GM12891 (cell line): Measurements from ENCODE around the gene CAMKMT.

ENCODE experiments used
- PAX5 ChIP-seq: IDR thresholded peaks from 2 replicates; pipeline ENCODE4 v1.6.1; 2011; ENCODE audit warnings: low read length, moderate library complexity, mild to moderate bottlenecking; ENCODE audit not compliant: insufficient read depth, severe bottlenecking
- POLR2A ChIP-seq: IDR thresholded peaks from 2 replicates; pipeline ENCODE4 v1.6.1; 2011; ENCODE audit warnings: low read depth, low read length, control low read depth
- POLR2AphosphoS5 ChIP-seq: IDR thresholded peaks from 2 replicates; pipeline ENCODE4 v1.6.1; 2011; ENCODE audit warnings: low read depth, low read length, control low read depth
- TAF1 ChIP-seq: IDR thresholded peaks from 2 replicates; pipeline ENCODE4 v1.6.1; 2011; ENCODE audit warnings: low read depth, low read length, control low read depth

DNA sequence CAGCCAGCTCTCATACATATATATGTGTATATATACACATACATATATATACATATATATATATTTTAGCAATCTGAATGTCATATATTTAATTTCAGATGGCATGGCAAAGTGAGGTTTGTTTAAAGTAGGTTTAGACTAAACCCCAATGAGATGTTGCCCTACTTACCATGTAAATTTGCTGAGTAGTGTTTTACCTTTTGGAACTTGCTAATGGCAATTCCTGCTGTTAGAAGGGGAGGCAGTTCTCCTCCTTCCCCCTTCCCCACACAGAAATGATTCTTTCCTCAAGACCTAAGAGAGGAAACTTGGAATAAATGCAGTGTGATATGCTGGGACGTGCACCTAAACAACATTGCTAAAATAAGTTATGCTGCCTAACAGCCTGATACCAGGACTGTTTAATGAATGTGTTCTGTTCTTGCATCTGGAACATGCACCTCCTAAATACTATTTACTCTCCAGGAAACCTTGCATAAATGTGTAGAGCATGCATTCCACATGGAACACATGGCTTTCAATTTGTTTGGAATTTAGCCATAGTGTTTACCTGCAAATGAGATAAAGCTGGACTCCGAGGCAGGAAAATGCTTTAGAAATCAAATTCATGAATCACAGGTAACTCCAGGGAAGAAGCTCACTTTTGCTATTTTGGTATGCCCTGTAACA lies 326.8 kb downstream of the CAMKMT start:
- no peak for TF ChIP-seq POLR2AphosphoS5
- TF ChIP-seq TAF1: no peak
- no peak for TF ChIP-seq POLR2A
- TF ChIP-seq PAX5: no peak
